ENCODE data around the gene BAZ1B. TPM values are rescaled to one million over a fixed set of nuclear protein-coding genes. Genes with fewer than 3 reads are reported as not detected.

Gene BAZ1B
- 64.1 and 159 TPM in 2 replicates for total RNA-seq (2011; cell fraction: chromatin; rRNA removed; ENCODE audit: low replicate concordance)
- 37.9 and 44.9 TPM in 2 replicates for total RNA-seq (2011; cell fraction: nucleolus; rRNA removed)
- 79.0 and 92.8 TPM in 2 replicates for total RNA-seq (2011; cell fraction: nucleoplasm; rRNA removed)
- total RNA-seq (2014; rRNA removed) (79.5 and 89.0 TPM in 2 replicates), total RNA-seq (2014; rRNA removed; fragmentation: Illumina TruSeq; extraction: Trizol) (129 and 136 TPM in 2 replicates), total RNA-seq (2015; rRNA removed; fragmentation: Illumina TruSeq; extraction: Trizol) (131 and 134 TPM in 2 replicates), total RNA-seq (2021) (100 and 107 TPM in 2 replicates), polyA plus RNA-seq (2011; rRNA removed) (28.8 and 50.9 TPM in 2 replicates), polyA plus RNA-seq (2014; fragmentation: Illumina TruSeq; extraction: Trizol) (94.3 and 110 TPM in 2 replicates), polyA plus RNA-seq (2014; fragmentation: Nextera tagmentation; extraction: Ambion mirVana) (10 to 100 TPM; 15.0 to 27.5 TPM), polyA plus RNA-seq (2014; rRNA removed) (56.3 and 68.4 TPM in 2 replicates), polyA minus RNA-seq (2011; rRNA and poly(A)+ RNA removed) (81.7 and 114 TPM in 2 replicates), Bru-seq, nascent RNA (percentile 94 among the genes with signal in this experiment), BruChase-seq, experiment 1, labeled RNA remaining after a 2-hour chase (percentile 97 among the genes with signal in this experiment), BruChase-seq, experiment 2, labeled RNA remaining after a 6-hour chase (percentile 97 among the genes with signal in this experiment)
- polyA plus RNA-seq (2011; cell fraction: cytosol; rRNA removed): 22.0 and 24.5 TPM in 2 replicates
- 25.8 and 37.2 TPM in 2 replicates for polyA plus RNA-seq (2011; cell fraction: nucleus; rRNA removed)
- polyA plus RNA-seq (2012): 63.5 and 70.7 TPM in 2 replicates
- 41.5 and 59.2 TPM in 2 replicates for polyA minus RNA-seq (2011; cell fraction: cytosol; rRNA and poly(A)+ RNA removed)
- 19.9 and 33.0 TPM in 2 replicates for polyA minus RNA-seq (2011; cell fraction: nucleus; rRNA and poly(A)+ RNA removed)
- long read RNA-seq, experiment 1, full-length matches to known transcripts: 3 of 211 reads
- long read RNA-seq, experiment 1, partial matches to known transcripts: 184 of 211 reads
- long read RNA-seq, experiment 1, other reads (novel, unspliced or antisense): 24 of 211 reads
- long read RNA-seq, experiment 2, full-length matches to known transcripts: 7 of 121 reads
- long read RNA-seq, experiment 2, partial matches to known transcripts: 24 of 121 reads
- long read RNA-seq, experiment 2, other reads (novel, unspliced or antisense): 90 of 121 reads
- long read RNA-seq, experiment 3, partial matches to known transcripts: 70 of 77 reads
- long read RNA-seq, experiment 3, other reads (novel, unspliced or antisense): 7 of 77 reads

- Histone ChIP-seq H3K9me3 (replicated peaks; ENCODE audit: control insufficient read depth, insufficient read depth, low read depth, low read length) (no peaks in the 10 kb centered on the region), H3K79me2 (ENCODE audit: control insufficient read depth, insufficient read depth, low read length) (peaks cover 45% of the 10 kb centered on the region), H3K4me3 (peak within 1 kb of the TSS; percentile 95), H3K36me3 (ENCODE audit: control insufficient read depth, insufficient read depth, low read length) (peaks cover 30% of the 10 kb centered on the region), H4K20me1 (replicated peaks; ENCODE audit: control insufficient read depth, insufficient read depth, low read length) (peaks cover 20% of the 10 kb centered on the region), H3K27me3 (ENCODE audit: control insufficient read depth in 2 of 2, insufficient read depth in 2 of 2, low read length in 2 of 2) (no peaks in the 10 kb centered on the region), H3K27ac (ENCODE audit: extremely low read depth, low read depth, low read length) (peak within 1 kb of the TSS; percentile 97), H3K4me1 (replicated peaks in 1 of 2; ENCODE audit: control insufficient read depth in 2 of 2, insufficient read depth in 2 of 2, low read length in 2 of 2) (peaks cover 28 to 34% of the 10 kb centered on the region in 2 experiments), H2AFZ (ENCODE audit: low read depth, low read length) (peak within 1 kb of the TSS; percentile 99), H3K9me1 (ENCODE audit: control insufficient read depth, insufficient read depth, low read length) (peaks cover 3% of the 10 kb centered on the region), H3K9ac (ENCODE audit: insufficient read depth in 1 of 2, low read depth in 2 of 2, low read length in 2 of 2) (peak within 1 kb of the TSS; percentile 90 to 98), H3K4me2 (ENCODE audit: insufficient read depth, low read length) (peak within 1 kb of the TSS; percentile 93)
- ChIA-PET POLR2A (interaction anchor here (0.5 to 3.9 kb wide), 28 partner anchors 9 to 1605 kb away, joined by 3 to 22 read pairs (median 4); partner anchors contain the start of genes ABHD11, BCL7B and TBL2), CTCF (ENCODE audit: low intra/inter-chr PET ratio) (interaction anchor here (0.7 kb wide), 1 partner anchor 25 kb away, joined by 3 read pairs; no protein-coding TSS in a partner anchor)
- DNase-seq (ENCODE audit: extremely low read depth in 1 of 4, low spot score in 3 of 4) (peak; percentile 97 to 100 (median 99)), ATAC-seq (peak; percentile 93), FAIRE-seq (peak; percentile 95)
- in situ Hi-C loops (cut with MboI): no loop called here
- no TSS peak for BruUV-seq (replicated peaks)
- intact Hi-C loops (cut with micrococcal nuclease): loop anchor here (2.0 kb wide), 1 partner anchor 57 kb away; the partner anchor contains the start of gene TBL2
- WGBS (ENCODE audit: insufficient coverage, low coverage, missing lambda C conversion rate): 2% methylated on average over 65 of the region's 71 CpGs
- TF ChIP-seq ZNF282 (CRISPR knock-in tag; IDR thresholded peaks at IDR 0.05): no peak
- no peak for TF ChIP-seq ZNF121 (CRISPR knock-in tag; conservative IDR thresholded peaks at IDR 0.05)
- no peak for TF ChIP-seq MAFF (IDR thresholded peaks at IDR 0.05; ENCODE audit: low read length)
- no peak for TF ChIP-seq ETS2 (tag; IDR thresholded peaks at IDR 0.05; ENCODE audit: borderline replicate concordance, poor library complexity, severe bottlenecking)
- TF ChIP-seq TEAD1 (CRISPR knock-in tag; IDR thresholded peaks at IDR 0.05): peak in 1 of 2 experiments; percentile 71; a peak in 1 of 4 replicates
- TF ChIP-seq MXI1 (IDR thresholded peaks at IDR 0.05; ENCODE audit: low read depth, low read length): no peak; the same call in 1 of the 2 replicates
- TF ChIP-seq TARDBP (IDR thresholded peaks at IDR 0.05): 0 out of 2 replicates have a peak, but pooled peaks have one; percentile 16
- TF ChIP-seq MEF2A (IDR thresholded peaks at IDR 0.05; ENCODE audit: control insufficient read depth, low read depth, low read length): no peak
- TF ChIP-seq NBN (IDR thresholded peaks at IDR 0.05; ENCODE audit: low read depth): no peak; the same call in 1 of the 2 replicates
- no peak for TF ChIP-seq ILF3 (IDR thresholded peaks at IDR 0.05; ENCODE audit: borderline replicate concordance)
- TF ChIP-seq STAG1 (CRISPR knock-in tag; IDR thresholded peaks at IDR 0.05; ENCODE audit: borderline replicate concordance): no peak
- TF ChIP-seq POLR3A (IDR thresholded peaks at IDR 0.05; ENCODE audit: borderline replicate concordance, extremely low read depth, insufficient read depth, insufficient read length): no peak
- TF ChIP-seq IRF1 (CRISPR knock-in tag; IDR thresholded peaks at IDR 0.05; ENCODE audit: borderline replicate concordance): no peak
- TF ChIP-seq TRIM24 (IDR thresholded peaks at IDR 0.05): peak in 1 of 2 experiments; percentile 89; a peak in 2 of 4 replicates
- TF ChIP-seq EZH2 (IDR thresholded peaks at IDR 0.05; ENCODE audit: borderline replicate concordance, low read depth, low read length): no peak
- peak; percentile 19; the same call in 1 of the 2 replicates for TF ChIP-seq NR4A1 (CRISPR knock-in tag; IDR thresholded peaks at IDR 0.05)
- TF ChIP-seq NR4A1 (tag; IDR thresholded peaks at IDR 0.05): peak; percentile 20; the same call in 1 of the 2 replicates
Measured at GRCh38 chr7:73522105-73522872, at the start of gene BAZ1B. Gene BAZ1B, minus strand, starts transcription at chr7:73522293. Its CDS starts 360 bp downstream, at chr7:73521933.
